GM12801 (cell line): ENCODE results near the gene CLUH.

Experiments used
- CTCF ChIP-seq: IDR thresholded peaks from one replicate; pipeline ENCODE4 v1.5.1; 2011; ENCODE audit warnings: control low read depth; ENCODE audit not compliant: insufficient read length; ENCODE audit errors: extremely low read depth

Gene CLUH

GRCh38 chr17:2700491-2701141, 10.9 kb downstream of the CLUH start:
- no peak for TF ChIP-seq CTCF

- TF ChIP-seq CTCF: no peak
These were observed 11.5 kb downstream of the CLUH start for GRCh38 chr17:2700030-2700490.

GRCh38 chr17:2697611-2698162, 13.9 kb downstream of the CLUH start:
- no peak for TF ChIP-seq CTCF

GRCh38 chr17:2695961-2696760, 15.4 kb downstream of the CLUH start:
- TF ChIP-seq CTCF: no peak

- TF ChIP-seq CTCF: no peak
These were observed 16.2 kb downstream of the CLUH start for GRCh38 chr17:2695243-2695960.

- TF ChIP-seq CTCF: no peak
These were observed 17.0 kb downstream of the CLUH start for GRCh38 chr17:2694381-2695242.
